GM21723 (cell line): ENCODE results near the gene PLEKHO2.
A peak's percentile ranks its signal among the peaks of the same experiment; 100 is the strongest.

Source experiments
- ATAC-seq: cut with Tn5 transposase; IDR thresholded peaks from one replicate; pipeline ENCODE4 v1.9.1; 2021; ENCODE audit warnings: mild to moderate bottlenecking, moderate library complexity; ENCODE audit not compliant: unreplicated experiment

Gene PLEKHO2

DNA sequence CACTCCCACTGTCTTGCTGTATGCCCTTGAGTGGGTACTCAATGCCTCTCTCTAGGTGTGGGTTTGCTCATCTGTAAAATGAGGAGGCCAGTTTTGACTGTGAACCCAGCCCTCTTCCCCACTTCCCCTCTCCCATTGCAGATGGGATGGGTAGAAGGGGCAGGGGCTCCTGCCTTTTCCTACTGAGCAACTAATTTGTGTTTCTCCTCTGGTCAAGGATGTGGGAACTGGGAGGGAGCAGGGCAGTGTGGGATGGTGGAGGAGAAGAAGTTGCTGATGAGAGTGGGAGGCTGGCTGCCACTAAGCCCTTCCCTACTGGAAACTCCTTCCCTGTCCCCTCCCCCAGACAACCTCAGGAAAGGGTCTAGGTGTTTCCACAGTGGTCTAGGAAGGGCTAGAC is 49.8 kb downstream of the PLEKHO2 start:
- ATAC-seq: no peak

DNA sequence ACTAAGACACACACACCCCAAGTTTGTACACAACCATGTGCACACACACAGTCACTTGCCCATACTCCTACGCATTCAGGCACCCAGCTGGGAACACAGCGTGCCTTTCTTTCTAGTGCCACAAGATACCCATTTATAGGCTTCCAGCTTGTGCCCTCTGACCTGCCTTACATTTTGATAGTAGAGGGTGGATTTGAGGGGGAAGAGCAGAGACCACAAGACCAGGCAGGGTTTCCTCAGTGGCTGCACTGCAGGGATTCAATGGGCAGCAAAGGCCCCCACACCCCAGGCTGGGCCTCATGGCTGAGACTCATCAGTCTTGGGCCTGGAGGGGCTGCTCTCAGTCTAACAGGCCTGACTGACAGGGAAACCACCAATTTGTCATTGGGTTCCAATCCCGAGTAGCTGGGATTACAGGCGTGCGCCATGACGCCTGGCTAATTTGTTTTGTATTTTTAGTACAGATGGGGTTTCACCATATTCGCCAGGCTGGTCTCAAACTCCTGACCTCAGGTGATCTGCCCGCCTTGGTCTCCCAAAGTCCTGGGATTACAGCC is 51.2 kb downstream of the PLEKHO2 start:
- no peak for ATAC-seq

DNA sequence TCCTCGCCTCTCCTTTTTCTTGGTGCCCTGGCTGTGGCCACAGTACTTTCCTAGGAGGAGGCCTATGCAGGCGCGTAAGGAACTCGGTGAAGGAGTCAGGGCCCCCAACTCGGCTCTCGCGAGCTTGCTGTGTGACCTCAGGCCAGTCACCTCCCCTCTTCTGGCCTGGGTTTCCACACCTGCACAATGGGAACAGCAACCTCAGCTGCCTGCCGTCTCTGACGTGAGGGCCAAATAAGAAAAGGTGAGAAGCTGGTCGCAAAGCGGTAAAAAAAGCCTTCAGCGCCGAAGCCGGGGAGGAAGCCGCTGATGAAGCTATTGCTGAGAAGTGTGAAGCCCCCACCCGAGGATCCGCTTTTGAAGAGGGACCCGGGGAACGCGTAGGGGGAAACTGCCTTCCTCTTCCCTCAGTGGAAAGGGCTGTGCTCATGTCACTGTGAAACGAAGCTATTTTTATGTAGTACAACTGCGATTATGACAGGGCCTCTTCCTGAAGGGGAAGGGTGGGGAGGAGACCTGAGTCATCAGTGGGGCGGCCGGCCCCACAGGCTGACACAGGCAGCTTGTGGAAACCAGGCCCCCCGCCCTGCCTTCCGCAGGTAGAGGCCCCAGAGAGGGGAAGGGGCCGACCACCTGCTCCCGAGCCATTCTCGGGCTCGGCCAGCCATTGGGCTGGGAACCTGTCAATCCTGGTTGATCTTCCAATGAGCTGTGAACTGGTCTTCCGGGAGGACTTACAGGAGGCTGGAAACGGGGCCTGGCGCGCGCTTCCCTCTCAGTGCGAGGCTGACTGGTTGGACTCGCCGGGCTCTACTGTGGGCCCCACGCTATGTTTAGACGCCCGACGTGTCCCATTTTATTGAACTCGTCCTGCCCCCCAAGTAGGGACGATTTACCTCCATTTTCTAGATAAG is 52.0 kb downstream of the PLEKHO2 start:
- ATAC-seq: peak; percentile 62

DNA sequence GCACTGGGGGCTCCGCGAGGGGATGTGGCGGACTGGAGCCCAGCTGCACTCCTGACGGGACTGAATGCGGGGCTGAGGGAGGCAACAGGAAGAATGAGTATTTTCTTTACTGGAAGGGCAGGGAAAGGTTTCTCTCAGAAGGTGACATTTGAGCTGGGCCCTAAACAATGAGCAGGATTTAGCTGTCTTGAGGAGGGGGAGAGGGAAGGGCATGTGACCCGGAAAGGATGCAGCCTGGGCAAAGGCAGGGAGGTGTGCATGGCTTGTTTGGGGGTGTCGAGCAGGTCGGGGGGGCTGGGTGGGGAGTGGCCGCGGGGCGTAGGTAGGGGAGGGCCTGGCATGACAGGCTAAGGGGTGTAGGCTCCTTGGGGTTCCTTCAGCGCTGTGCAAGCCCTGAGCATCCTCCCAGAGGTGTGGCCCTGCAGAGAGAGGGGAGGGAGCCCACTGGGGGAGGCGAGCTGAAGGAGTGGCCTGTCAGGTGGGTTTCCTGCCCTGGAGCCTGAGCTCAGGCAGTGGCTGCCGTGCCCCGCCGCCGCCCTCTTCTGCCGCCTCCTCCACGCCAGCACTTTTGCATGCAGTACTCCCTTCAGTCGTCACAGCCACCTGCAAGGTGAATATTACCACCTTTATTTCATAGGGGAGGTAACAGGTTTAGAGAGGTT is 52.8 kb downstream of the PLEKHO2 start:
- ATAC-seq: peak; percentile 39

- ATAC-seq: no peak
These were observed 53.8 kb downstream of the PLEKHO2 start for GRCh38 chr15:64895285-64896065.

DNA sequence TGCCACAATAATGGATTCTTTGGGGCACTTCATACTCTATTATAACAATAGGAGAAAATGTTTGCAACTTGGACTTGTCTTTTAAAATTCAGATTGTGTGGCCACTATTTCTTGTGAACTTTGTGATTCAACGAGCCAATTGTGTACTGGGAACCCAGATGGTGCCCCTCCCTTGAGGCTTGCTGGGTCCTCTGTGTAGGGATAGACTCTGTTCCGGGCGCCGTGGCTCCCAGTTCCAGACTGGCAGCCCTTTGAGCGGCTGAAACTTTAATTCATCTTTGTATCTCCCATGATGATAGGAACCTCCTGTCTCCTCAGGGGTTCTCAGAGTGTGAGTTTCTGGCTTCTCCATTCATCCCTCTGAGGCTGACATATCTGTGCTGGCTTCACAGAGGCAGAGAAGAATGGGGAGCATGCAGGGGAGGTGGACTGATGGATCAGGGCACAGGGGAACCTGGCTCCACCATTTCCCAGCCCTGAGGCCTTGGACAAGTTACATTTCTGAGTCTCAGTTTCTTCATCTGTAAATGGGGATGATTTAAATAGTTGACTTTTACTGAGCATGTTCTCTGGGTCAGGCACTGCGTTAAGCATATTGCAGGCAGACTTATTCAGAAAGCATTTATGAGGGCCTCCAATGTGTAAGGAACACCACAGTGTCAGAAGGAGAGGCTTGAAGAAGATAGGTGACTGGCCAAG is 54.8 kb downstream of the PLEKHO2 start:
- no peak for ATAC-seq

- no peak for ATAC-seq
These were observed 55.8 kb downstream of the PLEKHO2 start for GRCh38 chr15:64897345-64897985.

GRCh38 chr15:64898406-64898805 is 56.7 kb downstream of the PLEKHO2 start:
- ATAC-seq: no peak

GRCh38 chr15:64901141-64901540 is 59.4 kb downstream of the PLEKHO2 start:
- no peak for ATAC-seq

DNA sequence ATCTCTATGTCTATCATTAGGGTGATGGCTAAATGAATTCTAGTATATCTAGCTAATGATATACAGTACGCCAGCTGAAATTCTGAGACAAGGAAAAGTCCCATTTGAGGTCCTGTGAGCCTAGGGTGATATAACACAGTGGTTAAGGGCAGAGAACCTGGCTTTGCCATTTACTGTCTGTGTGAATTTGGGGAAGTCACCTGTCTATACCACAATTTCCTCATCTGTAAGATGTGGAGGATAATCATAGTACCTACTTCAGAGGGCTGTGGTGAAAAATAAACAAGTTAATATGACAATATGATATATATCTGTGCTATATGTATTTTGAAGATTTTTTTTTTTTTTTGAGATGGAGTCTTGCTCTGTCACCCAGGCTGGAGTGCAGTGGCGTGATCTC is 60.2 kb downstream of the PLEKHO2 start:
- ATAC-seq: no peak

DNA sequence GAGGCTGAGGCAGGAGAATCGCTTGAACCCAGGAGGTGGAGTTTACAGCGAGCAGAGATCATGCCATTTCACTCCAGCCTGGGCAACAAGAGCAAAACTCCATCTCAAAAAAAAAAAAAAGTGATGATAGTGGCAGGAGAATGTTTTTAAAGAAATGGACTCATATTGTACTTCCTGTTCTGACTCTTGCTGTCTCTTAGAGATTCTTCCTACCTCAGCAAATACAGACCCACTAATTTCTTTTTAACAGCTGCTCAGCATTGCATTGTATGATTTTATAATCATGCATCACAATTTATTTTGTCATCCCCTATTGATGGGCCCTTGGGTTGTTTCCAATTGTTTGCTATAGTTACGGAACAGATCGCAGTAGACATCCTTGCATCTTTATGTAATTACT is 61.1 kb downstream of the PLEKHO2 start:
- no peak for ATAC-seq

GRCh38 chr15:64903326-64903950 is 61.7 kb downstream of the PLEKHO2 start:
- ATAC-seq: no peak

- ATAC-seq: no peak
These were observed 62.5 kb downstream of the PLEKHO2 start for GRCh38 chr15:64904189-64904588.

DNA sequence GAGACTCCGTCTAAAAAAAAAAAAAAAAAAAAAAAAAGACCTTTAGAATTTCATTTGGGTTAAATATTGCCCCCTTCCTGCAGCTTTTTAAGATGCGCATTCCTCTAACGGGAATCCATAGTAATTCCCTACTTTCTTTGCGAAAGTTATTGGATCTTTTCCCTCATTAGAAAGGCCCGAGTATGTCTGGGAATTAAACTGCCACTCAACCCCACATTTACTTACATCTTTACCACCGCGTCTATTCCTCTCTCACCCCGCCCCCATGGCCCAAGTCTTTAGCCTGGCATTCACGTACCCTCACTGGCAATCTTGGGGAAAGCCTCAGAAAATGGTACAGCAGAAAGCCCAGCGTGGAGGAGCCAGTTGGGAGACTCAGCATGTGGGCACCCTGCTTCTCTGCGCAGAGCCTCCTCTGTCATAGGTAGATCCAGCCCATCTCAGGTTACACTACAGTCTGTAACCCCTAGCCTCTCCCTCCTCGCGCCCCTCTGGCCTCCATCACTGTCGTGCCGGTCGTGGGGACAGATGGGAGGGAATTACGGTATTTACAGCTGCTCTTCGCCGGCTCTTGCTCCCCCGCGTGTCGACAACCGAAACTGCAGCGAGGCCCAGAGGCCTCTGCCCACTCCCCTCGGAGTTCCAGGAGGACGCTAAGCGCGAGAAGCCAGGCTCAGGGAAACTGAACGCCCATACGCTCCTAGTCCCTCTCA is 63.6 kb downstream of the PLEKHO2 start:
- no peak for ATAC-seq

DNA sequence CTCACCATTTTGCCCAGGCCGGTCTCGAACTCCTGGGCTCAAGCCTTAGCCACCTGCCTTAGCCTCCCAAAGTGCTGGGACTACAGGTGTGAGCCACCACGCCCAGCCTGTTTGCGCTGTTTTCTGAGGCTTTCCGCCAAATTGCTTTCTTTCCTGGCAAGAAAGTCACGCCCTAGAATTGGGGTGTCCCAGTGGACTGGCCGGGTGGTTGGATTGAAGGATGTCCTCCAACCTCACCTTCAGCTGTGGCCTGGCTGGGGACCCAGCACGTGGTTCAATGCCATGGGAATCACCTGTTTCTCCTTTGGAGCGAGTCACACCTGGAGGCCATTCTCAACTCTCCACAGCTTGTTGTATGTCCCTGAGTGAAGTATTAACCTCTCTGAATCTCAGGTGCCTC is 64.2 kb downstream of the PLEKHO2 start:
- ATAC-seq: no peak

GRCh38 chr15:64906402-64906801 is 64.7 kb downstream of the PLEKHO2 start:
- no peak for ATAC-seq

DNA sequence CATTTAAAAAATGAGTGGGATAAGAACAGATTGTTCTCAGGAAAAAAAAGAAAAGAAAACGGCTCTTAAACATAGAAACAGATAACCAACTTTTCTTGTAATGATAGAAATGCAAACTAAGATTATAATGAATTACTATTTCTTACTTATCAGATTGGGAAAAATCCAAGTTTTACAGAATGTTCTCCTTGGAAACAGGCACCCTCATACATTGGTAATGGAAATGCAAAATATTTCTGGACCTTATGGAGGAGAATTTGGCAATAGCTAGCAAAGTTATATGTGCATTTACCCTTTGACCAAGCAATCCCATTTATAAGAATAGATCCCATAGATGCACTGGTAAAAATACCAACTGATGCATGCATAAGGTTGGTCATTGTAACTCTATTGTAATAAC is 66.3 kb downstream of the PLEKHO2 start:
- ATAC-seq: no peak

GRCh38 chr15:64909546-64909945 is 67.8 kb downstream of the PLEKHO2 start:
- no peak for ATAC-seq
